BLaER1 treated with 17β-estradiol and CSF1 and Interleukin-3, amounts not matched to agents 10 nM and 100 nM (cell line): ENCODE measurements around the gene AKIRIN2.
"Not testable (repeated sequence)": the region's sequence is repeated elsewhere in the genome, so short reads cannot be mapped to it uniquely, and the experiment has no call there.

Experiments used
- H3K27ac ChIP-seq, 11 experiments: shearing (Covaris generic); formaldehyde crosslinking; 2 replicates each; pipeline ENCODE4 v1.8.1; 2022
- H3K27me3 ChIP-seq, 11 experiments: shearing (Covaris generic); formaldehyde crosslinking; 2 replicates each; pipeline ENCODE4 v1.8.1; 2022
- H3K36me3 ChIP-seq, 11 experiments: shearing (Covaris generic); formaldehyde crosslinking; 2 replicates each; pipeline ENCODE4 v1.8.1; 2022
- H3K4me1 ChIP-seq, 10 experiments: shearing (Covaris generic); formaldehyde crosslinking; 2 replicates each; pipeline ENCODE4 v1.8.1; 2022
- H3K4me2 ChIP-seq, 11 experiments: shearing (Covaris generic); formaldehyde crosslinking; 2 replicates each; pipeline ENCODE4 v1.8.1; 2022
- H3K4me3 ChIP-seq, 10 experiments: shearing (Covaris generic); formaldehyde crosslinking; 2 replicates each; pipeline ENCODE4 v1.8.1; 2022
- H3K9ac ChIP-seq, 11 experiments: shearing (Covaris generic); formaldehyde crosslinking; 2 replicates each; pipeline ENCODE4 v1.8.1; 2022
- H3K9me3 ChIP-seq, 11 experiments: shearing (Covaris generic); formaldehyde crosslinking; replicated peaks in 1 of 11; 2 replicates each; pipeline ENCODE4 v1.8.1; 2022
- H4K20me1 ChIP-seq, 11 experiments: shearing (Covaris generic); formaldehyde crosslinking; 2 replicates each; pipeline ENCODE4 v1.8.1; 2022
- Cebpa-rat ChIP-seq, 11 experiments: shearing (Covaris generic); IDR thresholded peaks; 2 replicates each; pipeline ENCODE4 v1.8.1; 2022

The AKIRIN2 gene

DNA sequence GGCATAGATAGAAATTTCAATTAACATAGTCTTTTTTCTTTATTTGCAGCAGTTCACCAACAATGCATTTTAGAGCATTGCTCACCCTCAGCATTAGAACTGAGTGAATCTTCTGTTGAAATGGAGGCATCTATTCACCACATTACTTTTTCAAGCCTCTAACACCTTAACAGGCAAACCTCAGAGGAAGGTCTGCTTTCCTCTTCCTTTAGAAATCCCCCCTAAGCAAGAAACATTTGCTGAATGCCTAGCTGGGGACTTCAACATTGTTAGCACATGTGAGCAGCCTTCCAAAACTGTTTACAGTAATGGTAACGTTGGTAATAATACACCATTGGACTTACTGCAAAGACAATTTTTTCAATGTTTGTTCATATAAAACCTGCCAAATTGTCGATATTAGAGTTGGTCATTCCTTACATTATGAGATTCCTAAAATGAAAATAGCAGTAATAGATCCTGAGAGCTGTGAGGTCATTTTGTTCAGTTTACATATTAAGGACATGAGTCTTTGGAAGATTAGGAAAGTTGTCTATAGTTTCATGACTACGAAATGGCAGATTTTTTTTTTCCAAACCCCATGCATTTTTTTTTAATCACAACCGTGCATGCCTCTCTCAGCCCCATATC lies 20.6 kb upstream of the AKIRIN2 start:
- Histone ChIP-seq H4K20me1 (no peaks in the 10 kb centered on the region), H3K27me3 (no peaks in the 10 kb centered on the region), H3K9ac (no peak overlapping the region), H3K4me3 (no peak overlapping the region), H3K4me1 (peaks cover 0 to 50% (median 12%) of the 10 kb centered on the region in 10 experiments; a peak in 11 of 20 replicates), H3K9me3 (no peaks in the 10 kb centered on the region), H3K36me3 (no peaks in the 10 kb centered on the region), H3K27ac (peak overlapping the region in 6 of 11 experiments; percentile 13 to 65 (median 53); a peak in 9 of 22 replicates), H3K4me2 (peak overlapping the region in 6 of 11 experiments; percentile 41 to 67 (median 54); a peak in 12 of 22 replicates)
- no peak for TF ChIP-seq Cebpa-rat (IDR thresholded peaks at IDR 0.05)

DNA sequence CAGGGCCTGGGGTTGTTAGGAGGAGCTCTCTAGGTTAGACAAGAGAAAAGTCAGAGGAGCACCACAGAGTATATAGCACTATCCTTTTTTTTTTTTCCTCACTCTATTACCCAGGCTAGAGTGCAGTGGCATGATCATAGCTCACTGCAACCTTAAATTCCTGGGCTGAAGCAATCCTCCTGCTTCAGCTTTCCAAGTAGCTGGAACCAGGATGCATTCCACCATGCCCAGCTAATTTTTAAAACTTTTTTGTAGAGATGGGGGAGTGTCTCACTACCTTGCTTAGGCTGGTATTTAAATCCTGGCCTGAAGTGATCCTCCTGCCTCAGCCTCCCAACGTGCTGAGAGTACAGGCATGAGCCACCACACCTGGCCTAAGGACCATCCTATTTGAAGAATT lies 19.3 kb upstream of the AKIRIN2 start:
- no peak overlapping the region for H3K27ac ChIP-seq
- H3K36me3 ChIP-seq, result no peaks in the 10 kb centered on the region
- H4K20me1 ChIP-seq, result no peaks in the 10 kb centered on the region
- no peaks in the 10 kb centered on the region for H3K27me3 ChIP-seq
- no peak overlapping the region for H3K4me3 ChIP-seq
- H3K4me2 ChIP-seq, result no peak overlapping the region
- no peak overlapping the region for H3K9ac ChIP-seq
- H3K4me1 ChIP-seq, result peaks cover 0 to 58% (median 12%) of the 10 kb centered on the region in 10 experiments; a peak in 11 of 20 replicates
- no peaks in the 10 kb centered on the region for H3K9me3 ChIP-seq
- TF ChIP-seq Cebpa-rat (IDR thresholded peaks at IDR 0.05), result no peak

DNA sequence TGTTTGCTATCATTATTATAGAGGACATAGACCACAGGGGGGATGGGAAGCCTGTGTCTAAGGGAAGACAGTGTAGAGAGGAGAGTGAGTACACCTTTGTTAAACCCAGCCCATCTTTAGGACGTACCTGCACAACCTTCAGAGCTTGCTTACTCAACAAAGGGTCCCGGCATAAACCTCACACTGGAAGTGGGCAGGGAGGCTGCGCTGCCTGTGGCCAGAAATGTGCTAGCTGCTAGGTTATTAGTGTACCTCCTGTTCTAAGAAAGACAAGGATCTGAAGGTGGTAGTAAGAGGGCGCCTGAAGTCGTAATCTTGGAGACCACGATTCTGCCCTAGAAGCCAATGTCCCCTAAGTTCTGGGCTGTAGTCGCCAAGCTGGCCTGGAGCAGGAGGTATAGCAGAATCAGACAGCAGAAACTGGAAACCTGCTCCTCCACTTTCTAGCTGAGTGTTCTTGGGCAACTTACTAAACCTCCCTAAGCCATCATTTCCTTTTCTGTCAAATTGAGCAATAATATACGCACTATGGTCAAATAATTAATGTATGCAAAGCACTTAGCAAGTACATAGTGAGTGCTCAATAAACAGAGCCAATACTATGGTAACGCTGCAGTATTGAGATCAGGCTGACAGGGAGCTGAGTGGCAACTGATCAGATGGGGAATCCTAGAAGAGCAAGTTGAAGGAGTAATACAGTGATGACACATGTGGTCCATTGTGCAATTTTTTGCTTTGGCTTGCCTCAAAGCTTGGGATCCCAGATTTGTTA lies 16.8 kb upstream of the AKIRIN2 start:
- Histone ChIP-seq H3K9ac (no peak overlapping the region; a peak in 1 of 22 replicates), H3K4me3 (no peak overlapping the region), H3K9me3 (no peaks in the 10 kb centered on the region), H4K20me1 (no peaks in the 10 kb centered on the region), H3K36me3 (no peaks in the 10 kb centered on the region), H3K4me1 (peaks cover 0 to 49% (median 14%) of the 10 kb centered on the region in 10 experiments; a peak in 11 of 20 replicates), H3K27me3 (no peaks in the 10 kb centered on the region), H3K27ac (peak overlapping the region in 3 of 11 experiments; percentile 13 to 63 (median 40); a peak in 5 of 22 replicates), H3K4me2 (peak overlapping the region in 4 of 11 experiments; percentile 9 to 65 (median 50); a peak in 8 of 22 replicates)
- TF ChIP-seq Cebpa-rat (IDR thresholded peaks at IDR 0.05), result no peak

DNA sequence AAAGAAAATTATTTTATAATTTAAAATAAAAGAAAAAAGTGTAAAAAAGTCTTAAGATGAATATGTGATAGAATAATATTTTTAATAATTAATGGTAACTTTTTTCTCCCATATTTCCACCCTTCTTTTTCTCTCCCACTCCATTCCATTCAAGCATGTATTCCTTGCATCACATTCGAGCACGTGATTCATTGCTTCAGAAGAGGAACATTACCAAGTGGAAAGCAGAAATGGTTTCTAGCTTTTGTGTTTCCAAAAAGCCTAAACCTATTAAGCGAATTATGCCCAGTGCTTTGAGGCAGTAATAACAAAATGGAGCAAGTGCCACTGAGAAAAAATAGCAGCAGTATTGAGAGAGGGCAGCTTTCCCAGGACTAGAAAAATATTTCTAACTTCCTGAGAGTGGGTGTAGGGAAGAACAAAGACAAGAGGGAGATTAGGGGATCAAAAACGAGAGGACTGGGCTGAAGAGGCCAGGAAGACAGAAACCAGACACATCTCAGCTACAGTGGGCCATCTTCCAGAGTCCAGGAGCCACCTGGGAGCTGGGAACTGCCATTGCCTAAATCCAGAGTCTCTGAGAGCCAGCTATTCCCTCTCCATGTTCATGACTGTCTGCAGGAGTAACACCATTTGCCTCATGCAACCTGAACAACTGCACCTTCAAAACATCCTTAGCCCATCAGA lies 15.0 kb upstream of the AKIRIN2 start:
- TF ChIP-seq Cebpa-rat (IDR thresholded peaks at IDR 0.05), result no peak

DNA sequence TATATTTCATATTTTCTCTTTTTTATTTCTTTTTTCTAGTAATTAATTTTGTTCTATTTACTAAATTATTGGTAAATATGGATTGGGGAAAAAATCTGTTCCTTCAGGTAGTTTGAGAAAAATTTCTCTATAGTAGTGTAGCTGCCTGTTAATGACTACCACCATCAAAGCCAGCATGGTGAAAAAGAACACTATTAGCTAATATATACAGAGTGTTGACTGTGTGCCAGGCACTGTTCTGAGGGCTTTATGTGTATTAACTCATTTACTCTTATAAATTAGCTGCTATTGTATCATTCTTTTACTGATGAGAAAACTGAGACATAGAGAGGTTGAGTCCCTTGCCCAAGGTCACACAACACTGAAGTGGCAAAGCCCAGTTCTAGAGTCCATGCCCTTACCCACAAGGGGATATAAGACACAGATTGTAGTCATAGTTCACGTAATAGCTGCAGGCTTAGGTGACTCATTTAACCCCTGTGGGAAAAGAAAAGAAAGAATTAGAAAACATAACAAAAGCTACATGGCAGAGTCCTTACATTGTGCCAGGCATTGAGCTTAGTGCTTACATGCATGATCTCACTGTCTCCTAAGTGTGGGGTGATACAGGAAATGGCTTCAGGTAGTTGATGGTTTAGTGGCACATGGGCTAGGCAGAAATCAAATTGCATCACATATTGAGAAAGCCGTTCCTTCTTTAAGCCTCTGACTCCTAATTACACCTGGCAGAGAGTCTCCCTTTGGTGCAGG lies 12.2 kb upstream of the AKIRIN2 start:
- Histone ChIP-seq H3K36me3 (no peaks in the 10 kb centered on the region), H3K27me3 (no peaks in the 10 kb centered on the region), H3K4me1 (peaks cover 0 to 30% (median 3%) of the 10 kb centered on the region in 10 experiments; a peak in 9 of 20 replicates), H3K9ac (no peak overlapping the region), H3K9me3 (no peaks in the 10 kb centered on the region), H3K4me2 (peak overlapping the region in 2 of 11 experiments; percentile 4 to 24; a peak in 1 of 22 replicates), H4K20me1 (no peaks in the 10 kb centered on the region), H3K4me3 (no peak overlapping the region), H3K27ac (no peak overlapping the region)
- no peak for TF ChIP-seq Cebpa-rat (IDR thresholded peaks at IDR 0.05)

More for the DNA sequence above, 15.0 kb upstream of the AKIRIN2 start:
- Histone ChIP-seq H3K4me3 (no peak overlapping the region), H3K4me2 (peak overlapping the region in 2 of 11 experiments; percentile 59 to 65; a peak in 4 of 22 replicates), H4K20me1 (no peaks in the 10 kb centered on the region), H3K27ac (peak overlapping the region in 2 of 11 experiments; percentile 62 to 63; a peak in 5 of 22 replicates), H3K4me1 (peaks cover 0 to 35% (median 3%) of the 10 kb centered on the region in 10 experiments; a peak in 9 of 20 replicates), H3K27me3 (no peaks in the 10 kb centered on the region), H3K9ac (no peak overlapping the region), H3K36me3 (no peaks in the 10 kb centered on the region), H3K9me3 (no peaks in the 10 kb centered on the region)

DNA sequence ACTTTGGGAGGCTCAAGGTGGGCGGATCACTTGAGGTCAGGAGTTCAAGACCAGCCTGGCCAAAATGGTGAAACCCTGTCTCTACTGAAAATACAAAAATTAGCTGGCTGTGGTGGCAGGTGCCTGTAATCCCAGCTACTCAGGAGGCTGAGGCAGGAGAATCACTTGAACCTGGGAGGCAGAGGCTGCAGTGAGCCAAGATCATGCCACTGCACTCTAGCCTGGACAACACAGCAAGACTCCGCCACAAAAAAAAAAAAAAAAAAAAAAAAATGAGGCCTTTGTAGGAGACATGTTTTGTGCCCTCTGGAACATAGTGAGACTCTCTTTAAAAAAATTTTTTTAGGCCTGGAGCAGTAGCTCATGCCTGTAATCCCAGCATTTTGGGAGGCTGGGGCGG lies 10.7 kb upstream of the AKIRIN2 start:
- H3K4me3 ChIP-seq, H3K9ac ChIP-seq, H3K9me3 ChIP-seq, H3K4me2 ChIP-seq, H3K27ac ChIP-seq, H3K36me3 ChIP-seq, H4K20me1 ChIP-seq, H3K27me3 ChIP-seq: not testable (repeated sequence)
- peaks cover 0 to 16% (median 0%) of the 10 kb centered on the region in 10 experiments; a peak in 7 of 20 replicates for H3K4me1 ChIP-seq

DNA sequence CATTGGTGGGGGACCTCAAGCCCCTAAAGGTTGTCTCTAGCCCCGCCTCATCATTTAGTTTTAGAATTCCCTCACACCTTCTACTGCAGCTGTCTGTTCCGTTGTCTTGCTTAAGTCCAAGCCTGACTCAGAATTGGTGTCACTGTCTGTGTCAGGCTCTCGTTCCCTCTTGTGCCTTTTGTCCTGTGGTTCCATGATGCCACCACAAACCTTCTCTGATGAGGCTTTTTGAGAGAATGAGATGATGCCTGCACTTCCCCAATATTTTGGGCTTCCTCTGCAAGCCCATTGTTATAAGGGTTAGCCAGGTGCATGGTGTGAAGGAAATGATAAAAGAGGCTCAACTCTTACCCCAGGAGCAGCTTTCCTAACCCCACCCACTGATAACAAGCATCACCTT lies 8.1 kb upstream of the AKIRIN2 start:
- no peaks in the 10 kb centered on the region for H3K36me3 ChIP-seq
- no peak overlapping the region for H3K4me2 ChIP-seq
- no peak for TF ChIP-seq Cebpa-rat (IDR thresholded peaks at IDR 0.05)
- no peak overlapping the region for H3K27ac ChIP-seq
- no peaks in the 10 kb centered on the region for H4K20me1 ChIP-seq
- H3K4me1 ChIP-seq, result peaks cover 0 to 26% (median 0%) of the 10 kb centered on the region in 10 experiments; a peak in 8 of 20 replicates
- no peak overlapping the region for H3K4me3 ChIP-seq
- no peak overlapping the region for H3K9ac ChIP-seq
- no peaks in the 10 kb centered on the region for H3K27me3 ChIP-seq
- H3K9me3 ChIP-seq, result no peaks in the 10 kb centered on the region

DNA sequence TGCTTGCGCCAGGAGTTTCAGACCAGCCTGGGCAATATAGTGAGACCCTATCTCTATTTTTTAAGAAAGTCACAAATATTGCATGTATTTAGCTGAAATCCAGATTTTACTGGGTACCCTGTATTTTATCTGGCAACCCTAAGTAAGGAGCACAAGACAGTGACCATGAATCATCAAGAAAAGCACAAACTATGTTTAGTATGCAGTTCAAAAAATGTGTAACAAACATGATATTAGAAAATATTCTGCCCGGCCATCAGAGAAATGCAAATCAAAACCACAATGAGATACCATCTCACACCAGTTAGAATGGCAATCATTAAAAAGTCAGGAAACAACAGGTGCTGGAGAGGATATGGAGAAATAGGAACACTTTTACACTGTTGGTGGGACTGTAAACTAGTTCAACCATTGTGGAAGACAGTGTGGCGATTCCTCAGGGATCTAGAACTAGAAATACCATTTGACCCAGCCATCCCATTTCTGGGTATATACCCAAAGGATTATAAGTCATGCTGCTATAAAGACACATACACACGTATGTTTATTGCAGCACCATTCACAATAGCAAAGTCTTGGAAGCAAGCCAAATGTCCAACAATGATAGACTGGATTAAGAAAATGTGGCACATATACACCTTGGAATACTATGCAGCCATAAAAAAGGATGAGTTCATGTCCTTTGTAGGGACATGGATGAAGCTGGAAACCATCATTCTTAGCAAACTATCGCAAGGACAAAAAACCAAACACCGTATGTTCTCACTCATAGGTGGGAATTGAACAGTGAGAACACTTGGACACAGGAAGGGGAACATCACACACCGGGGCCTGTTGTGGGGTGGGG lies 6.8 kb upstream of the AKIRIN2 start:
- not testable (repeated sequence) for H3K9me3 ChIP-seq, H3K9ac ChIP-seq, H3K4me3 ChIP-seq, H3K36me3 ChIP-seq, H3K27ac ChIP-seq, H4K20me1 ChIP-seq, H3K27me3 ChIP-seq, H3K4me2 ChIP-seq
- peaks cover 0 to 27% (median 0%) of the 10 kb centered on the region in 10 experiments; a peak in 7 of 20 replicates for H3K4me1 ChIP-seq
